H1 (cell line): Measurements from ENCODE around the gene ATG5. TPM values are rescaled to one million over a fixed set of nuclear protein-coding genes. Genes with fewer than 3 reads are reported as not detected.

ENCODE experiments used
- CTCF ChIA-PET: fragments of 300-600 bp; sonication (Branson Sonifier 250); formaldehyde crosslinking; loops from one replicate; lab custom pipeline; 2021; ENCODE audit not compliant: partially characterized antibody; lab: Charles Lee
- POLR2A ChIA-PET: fragments of 300-600 bp; sonication (Branson Sonifier 250); formaldehyde crosslinking; loops from one replicate; lab custom pipeline; 2021; ENCODE audit warnings: inconsistent platforms; ENCODE audit not compliant: partially characterized antibody; lab: Charles Lee
- DNase-seq, 2 experiments: peaks; one replicate each; pipeline versions ENCODE4 v3.0.0 to v3.0.0-alpha.2; 2010 to 2022; ENCODE audit warnings: low spot score in 2 of 2, low read depth in 1 of 2, mixed read lengths in 1 of 2
- FAIRE-seq: peaks from 2 replicates; lab custom pipeline; 2011; peaks lifted over from hg19 to GRCh38; lab: Jason Lieb, UNC
- H2AFZ ChIP-seq: 2 replicates; pipeline ENCODE4 v1.8.1; 2012; ENCODE audit warnings: low read length, inconsistent platforms
- H2AK5ac ChIP-seq: 2 replicates; pipeline ENCODE4 v1.6.1; 2013; ENCODE audit warnings: low read depth, low read length
- H2BK120ac ChIP-seq: replicated peaks from 2 replicates; pipeline ENCODE3; 2013; ENCODE audit warnings: low read depth, low read length, inconsistent platforms
- H2BK12ac ChIP-seq: 2 replicates; pipeline ENCODE4 v1.6.1; 2013; ENCODE audit warnings: low read depth, low read length
- H2BK15ac ChIP-seq: 2 replicates; pipeline ENCODE4 v1.6.1; 2013; ENCODE audit warnings: low read length
- H2BK20ac ChIP-seq: 2 replicates; pipeline ENCODE4 v1.6.1; 2013; ENCODE audit warnings: low read length
- H2BK5ac ChIP-seq: 2 replicates; pipeline ENCODE4 v1.6.1; 2013; ENCODE audit warnings: low read depth, low read length
- H3K14ac ChIP-seq: 2 replicates; pipeline ENCODE4 v1.6.1; 2013; ENCODE audit warnings: inconsistent platforms; ENCODE audit not compliant: insufficient read length
- H3K18ac ChIP-seq: 2 replicates; pipeline ENCODE4 v1.6.1; 2013; ENCODE audit warnings: low read length; ENCODE audit errors: extremely low read depth
- H3K23ac ChIP-seq: 2 replicates; pipeline ENCODE4 v1.6.1; 2013; ENCODE audit warnings: inconsistent platforms; ENCODE audit not compliant: insufficient read length
- H3K23me2 ChIP-seq: 2 replicates; pipeline ENCODE4 v1.6.1; 2013; ENCODE audit warnings: low read depth, low read length
- H3K27ac ChIP-seq: 2 replicates; pipeline ENCODE4 v1.6.1; 2011; ENCODE audit warnings: low read depth, low read length, inconsistent platforms
- H3K27me3 ChIP-seq, 4 experiments: replicated peaks in 1 of 4; 1 replicate in 1 of 4; 2 replicates in 3 of 4; pipeline versions ENCODE4 v1.6.1 to v1.8.1; 2011 to 2013; ENCODE audit warnings: low read length in 3 of 4, mild to moderate bottlenecking in 3 of 4, inconsistent platforms in 2 of 4, mixed read lengths in 2 of 4, moderate library complexity in 1 of 4; ENCODE audit not compliant: control insufficient read depth in 3 of 4, insufficient read depth in 3 of 4; ENCODE audit errors: extremely low read depth in 1 of 4
- H3K36me3 ChIP-seq, 4 experiments: 2 replicates each; pipeline versions ENCODE4 v1.6.1 to v1.8.1; 2011 to 2013; ENCODE audit warnings: mild to moderate bottlenecking in 4 of 4, low read length in 3 of 4, moderate library complexity in 2 of 4, control low read depth in 1 of 4, inconsistent platforms in 1 of 4; ENCODE audit not compliant: insufficient read depth in 4 of 4, control insufficient read depth in 2 of 4
- H3K4ac ChIP-seq: replicated peaks from 2 replicates; pipeline ENCODE3; 2013; ENCODE audit warnings: low read length, low read depth, mixed read lengths, inconsistent platforms; ENCODE audit not compliant: insufficient read length
- H3K4me1 ChIP-seq, 4 experiments: replicated peaks in 1 of 4; 1 replicate in 1 of 4; 2 replicates in 3 of 4; pipeline versions ENCODE4 v1.6.1 to v1.8.1; 2011 to 2013; ENCODE audit warnings: low read length in 3 of 4, inconsistent platforms in 2 of 4, mixed read lengths in 1 of 4; ENCODE audit not compliant: insufficient read depth in 4 of 4, control insufficient read depth in 3 of 4
- H3K4me2 ChIP-seq, 2 experiments: 2 replicates each; pipeline versions ENCODE4 v1.6.1 to v1.8.1; 2011 to 2013; ENCODE audit warnings: low read depth in 2 of 2, low read length in 2 of 2, control low read depth in 1 of 2, inconsistent platforms in 1 of 2, mild to moderate bottlenecking in 1 of 2; ENCODE audit not compliant: insufficient read depth in 1 of 2
- H3K4me3 ChIP-seq, 4 experiments: fragments of 200-600, 300-600 bp in 1 of 4; sonication (generic), shearing (Covaris generic), sonication (Bioruptor Twin) in 1 of 4; 2 replicates each; pipeline versions ENCODE4 v1.5.1 to v1.8.1; 2011 to 2016; ENCODE audit warnings: low read length in 4 of 4, low read depth in 3 of 4, control low read depth in 2 of 4, inconsistent platforms in 2 of 4, mild to moderate bottlenecking in 2 of 4, mixed read lengths in 1 of 4, moderate library complexity in 1 of 4; ENCODE audit not compliant: insufficient read depth in 2 of 4; ENCODE audit errors: extremely low read depth in 1 of 4
- H3K56ac ChIP-seq: replicated peaks from 2 replicates; pipeline ENCODE3; 2013; ENCODE audit warnings: low read depth, mild to moderate bottlenecking, mixed read lengths, low read length, inconsistent platforms; ENCODE audit not compliant: insufficient read length
- H3K79me1 ChIP-seq: 2 replicates; pipeline ENCODE4 v1.6.1; 2013; ENCODE audit warnings: low read depth, low read length, control low read depth
- H3K79me2 ChIP-seq, 2 experiments: 2 replicates each; pipeline versions ENCODE4 v1.6.1 to v1.8.1; 2012 to 2013; ENCODE audit warnings: low read length in 2 of 2, mild to moderate bottlenecking in 2 of 2, inconsistent platforms in 1 of 2; ENCODE audit not compliant: insufficient read depth in 2 of 2, control insufficient read depth in 1 of 2
- H3K9ac ChIP-seq, 4 experiments: replicated peaks in 1 of 4; 1 replicate in 1 of 4; 2 replicates in 3 of 4; pipeline versions ENCODE4 v1.6.1 to v1.8.1; 2011 to 2013; ENCODE audit warnings: low read depth in 3 of 4, low read length in 3 of 4, control low read depth in 2 of 4, mild to moderate bottlenecking in 2 of 4, moderate library complexity in 2 of 4, inconsistent platforms in 1 of 4; ENCODE audit errors: extremely low read depth in 1 of 4
- H3K9me3 ChIP-seq, 2 experiments: 2 replicates each; pipeline versions ENCODE4 v1.6.1 to v1.8.1; 2012 to 2013; ENCODE audit warnings: mild to moderate bottlenecking in 2 of 2, moderate library complexity in 2 of 2, control low read depth in 1 of 2, inconsistent platforms in 1 of 2, low read depth in 1 of 2, low read length in 1 of 2, mixed read lengths in 1 of 2; ENCODE audit not compliant: insufficient read depth in 2 of 2
- H4K20me1 ChIP-seq, 2 experiments: replicated peaks in 1 of 2; 2 replicates each; pipeline versions ENCODE3 to v1.8.1; 2011 to 2013; ENCODE audit warnings: inconsistent platforms in 2 of 2, low read length in 2 of 2, mild to moderate bottlenecking in 1 of 2; ENCODE audit not compliant: insufficient read depth in 2 of 2, control insufficient read depth in 1 of 2
- H4K5ac ChIP-seq: 2 replicates; pipeline ENCODE4 v1.6.1; 2013; ENCODE audit warnings: low read length, low read depth, mixed read lengths, inconsistent platforms; ENCODE audit not compliant: insufficient read length
- H4K8ac ChIP-seq: 2 replicates; pipeline ENCODE4 v1.8.0; 2013; ENCODE audit warnings: mild to moderate bottlenecking, moderate library complexity, low read length, inconsistent platforms; ENCODE audit not compliant: insufficient read depth; ENCODE audit errors: extremely low read depth
- H4K91ac ChIP-seq: replicated peaks from 2 replicates; pipeline ENCODE3; 2013; ENCODE audit warnings: low read length, mixed read lengths, inconsistent platforms; ENCODE audit not compliant: insufficient read length
- ATF2 ChIP-seq: IDR thresholded peaks from 2 replicates; pipeline ENCODE4 v1.6.1; 2012; ENCODE audit warnings: low read length, inconsistent platforms
- CBX5 ChIP-seq: fragments of 300-800, 300-1000 bp; sonication (generic); IDR thresholded peaks from 2 replicates; pipeline ENCODE4 v1.7.1; 2016; ENCODE audit warnings: antibody characterized with exemption, low read length, low read depth
- CTBP2 ChIP-seq: IDR thresholded peaks from 2 replicates; pipeline ENCODE4 v1.7.0; 2011; ENCODE audit warnings: borderline replicate concordance, mild to moderate bottlenecking, moderate library complexity, mixed read lengths, low read length; ENCODE audit not compliant: insufficient read depth, insufficient read length
- GTF2F1 ChIP-seq: IDR thresholded peaks from 2 replicates; pipeline ENCODE4 v1.6.1; 2012; ENCODE audit warnings: low read depth, low read length, improper control_type of control experiment, borderline replicate concordance
- POU5F1 ChIP-seq: IDR thresholded peaks from 2 replicates; pipeline ENCODE4 v1.6.1; 2011; ENCODE audit warnings: low read depth, mild to moderate bottlenecking, low read length, moderate library complexity
- SIN3A ChIP-seq, 2 experiments: IDR thresholded peaks in 1 of 2; conservative IDR thresholded peaks in 1 of 2; 2 replicates each; pipeline ENCODE4 v1.6.1; 2011 to 2012; ENCODE audit warnings: low read length in 2 of 2, improper control_type of control experiment in 1 of 2, low read depth in 1 of 2, mild to moderate bottlenecking in 1 of 2
- SRF ChIP-seq: IDR thresholded peaks from 2 replicates; pipeline ENCODE4 v1.6.1; 2011; ENCODE audit warnings: mild to moderate bottlenecking, low read depth, low read length, moderate library complexity
- SUZ12 ChIP-seq: fragments of 200-600 bp; sonication (generic); IDR thresholded peaks from 2 replicates; pipeline ENCODE4 v1.6.1; 2012; ENCODE audit warnings: mild to moderate bottlenecking, inconsistent platforms, low read length, moderate library complexity, mixed read lengths
- TBP ChIP-seq: IDR thresholded peaks from 2 replicates; pipeline ENCODE4 v1.6.1; 2011; ENCODE audit warnings: low read depth, low read length, improper control_type of control experiment
- WGBS, 2 experiments: shearing (Covaris generic) in 1 of 2; methylation state at CpG; one replicate each; pipeline versions ENCODE4 v1.1.6 to v1.1.7; 2013 to 2015; ENCODE audit warnings: low lambda C conversion rate in 2 of 2, mixed read lengths in 2 of 2, inconsistent platforms in 1 of 2, low coverage in 1 of 2, missing lambda C conversion rate in 1 of 2; ENCODE audit not compliant: insufficient replicate concordance in 2 of 2, insufficient coverage in 1 of 2, insufficient read length in 1 of 2; ENCODE audit errors: extremely low coverage in 1 of 2, missing lambda C conversion rate in 1 of 2; 5-methylcytosine and 5-hydroxymethylcytosine counted together
- polyA plus RNA-seq, 7 experiments: library from polyadenylated mRNA; depleted of rRNA in 3 of 7; stranded (reverse) in 5 of 7; unstranded in 2 of 7; fragments of >200 nt in 5 of 7; fragments of 200-250 nt in 2 of 7; gene quantifications; 1 replicate in 5 of 7; 2 replicates in 1 of 7; 4 replicates in 1 of 7; pipeline versions ENCODE4 v1.2.1 to v1.2.3, GENCODE V29; 2011 to 2013; ENCODE audit warnings: missing spikeins in 2 of 7, mixed read lengths in 2 of 7
- total RNA-seq: library from RNA; stranded (reverse); fragmentation: NEBNext Ultra II Directional; extraction: Animal tissue kit (Norgen Biotek cat#: 25700); gene quantifications from 2 replicates; pipeline ENCODE4 v1.2.1, GENCODE V29; 2021

Gene ATG5
- total and polyA plus RNA-seq, 2 of the 8 experiments (the other 6 are each of a cell fraction or from before 2014, with no cell fraction given): 18.2 to 39.0 TPM

- Histone ChIP-seq H3K36me3 (no peaks in the 10 kb centered on the region), H3K4me1 (peaks cover 10 to 18% (median 13%) of the 10 kb centered on the region in 4 experiments), H3K79me1 (no peaks in the 10 kb centered on the region), H4K20me1 (no peaks in the 10 kb centered on the region), H3K4me2 (no peak overlapping the region), H3K27me3 (no peaks in the 10 kb centered on the region; a peak in 1 of 7 replicates), H3K4ac (no peak overlapping the region), H3K27ac (no peak overlapping the region), H3K4me3 (no peak overlapping the region), H3K56ac (no peak overlapping the region), H3K9me3 (no peaks in the 10 kb centered on the region), H3K79me2 (no peaks in the 10 kb centered on the region), H3K23ac (no peak overlapping the region), H3K14ac (no peak overlapping the region), H2BK12ac (no peak overlapping the region), H2BK15ac (0 out of 2 replicates have a peak overlapping the region, but pooled peaks have one; percentile 47), H4K8ac (no peak overlapping the region), H3K23me2 (no peaks in the 10 kb centered on the region), H2AFZ (no peak overlapping the region), H4K5ac (no peak overlapping the region), H2BK20ac (peak overlapping the region; percentile 84), H4K91ac (no peak overlapping the region), H3K9ac (no peak overlapping the region), H2BK5ac (no peak overlapping the region), H2BK120ac (no peak overlapping the region), H2AK5ac (no peak overlapping the region), H3K18ac (no peak overlapping the region; the same call in 1 of the 2 replicates)
- ChIA-PET POLR2A (interaction anchor here (1.1 kb wide), 1 partner anchor 30 kb away, joined by 3 read pairs; no protein-coding TSS in a partner anchor), CTCF (interaction anchor here (1.0 to 1.2 kb wide), 2 partner anchors 11 to 23 kb away, joined by 3 read pairs; no protein-coding TSS in a partner anchor)
- TF ChIP-seq SRF (no peak), CBX5 (no peak), TBP (no peak), ATF2 (no peak), SIN3A (conservative IDR thresholded peaks at IDR 0.05 in 1 of 2, IDR thresholded peaks at IDR 0.05 in 1 of 2; ENCODE audit: low read depth in 1 of 2, low read length in 2 of 2) (no peak), CTBP2 (no peak), POU5F1 (no peak), GTF2F1 (no peak), SUZ12 (no peak)
- DNase-seq (no peak), FAIRE-seq (no peak)
- WGBS, 2 experiments: 88% methylated on average over 3 of the region's 3 CpGs; no CpG with 5 or more reads in 1 of the 2 experiments
Observed at GRCh38 chr6:106165885-106166485, 159.6 kb downstream of the ATG5 start.
